Panc1 (cell line): ENCODE results near the gene SLC35G2. TPM values are rescaled to one million over a fixed set of nuclear protein-coding genes. Genes with fewer than 3 reads are reported as not detected.

Source experiments
- ATAC-seq: fragments of 200-7000 bp; cut with Tn5 transposase; 2 replicates; pipeline ENCODE4 v1.9.1; 2020; ENCODE audit warnings: mild to moderate bottlenecking, moderate library complexity
- BruUV-seq: library from RNA; stranded (reverse); fragments of 400-500 nt; replicated peaks from 2 replicates; lab custom pipeline; 2021; lab: Mats Ljungman, UMichigan
- CTCF ChIA-PET: fragments of 300-600 bp; sonication (Branson Sonifier 250); formaldehyde crosslinking; loops from one replicate; lab custom pipeline; 2022; ENCODE audit warnings: antibody characterized with exemption; lab: Charles Lee
- POLR2A ChIA-PET: fragments of 300-600 bp; sonication (Branson Sonifier 250); formaldehyde crosslinking; loops from one replicate; lab custom pipeline; 2022; ENCODE audit warnings: antibody characterized with exemption; lab: Charles Lee
- DNase-seq: peaks from one replicate; pipeline ENCODE4 v3.0.0-alpha.2; 2010; ENCODE audit warnings: low read depth, low spot score
- H3K27ac ChIP-seq: 2 replicates; pipeline ENCODE4 v1.5.1; 2011; ENCODE audit warnings: mild to moderate bottlenecking, low read length, inconsistent platforms
- H3K27me3 ChIP-seq: fragments of 200-500 bp; sonication (Bioruptor generic); 2 replicates; pipeline ENCODE4 v1.6.0; 2014; ENCODE audit warnings: low read length, inconsistent platforms; ENCODE audit not compliant: control insufficient read depth, insufficient read depth
- H3K36me3 ChIP-seq: fragments of 200-500 bp; sonication (Bioruptor generic); 2 replicates; pipeline ENCODE4 v1.5.1; 2014; ENCODE audit warnings: inconsistent platforms, mild to moderate bottlenecking, low read length, moderate library complexity; ENCODE audit not compliant: control insufficient read depth, insufficient read depth
- H3K4me1 ChIP-seq: 2 replicates; pipeline ENCODE4 v1.5.1; 2011; ENCODE audit warnings: inconsistent platforms, mild to moderate bottlenecking, low read length, moderate library complexity; ENCODE audit not compliant: control insufficient read depth, insufficient read depth
- H3K4me3 ChIP-seq, 2 experiments: 2 replicates each; pipeline ENCODE4 v1.5.1; 2011 to 2012; ENCODE audit warnings: low read depth in 2 of 2, low read length in 2 of 2, mild to moderate bottlenecking in 2 of 2, inconsistent platforms in 1 of 2, moderate library complexity in 1 of 2
- H3K9me3 ChIP-seq: fragments of 200-500 bp; sonication (Bioruptor generic); 2 replicates; pipeline ENCODE4 v1.5.1; 2014; ENCODE audit warnings: low read depth, mild to moderate bottlenecking, inconsistent platforms, low read length, moderate library complexity; ENCODE audit not compliant: control insufficient read depth, insufficient read depth
- CTCF ChIP-seq: fragments of 450-650 bp; IDR thresholded peaks from 2 replicates; pipeline ENCODE4 v1.5.1; 2017; ENCODE audit warnings: mild to moderate bottlenecking
- POLR2AphosphoS5 ChIP-seq: IDR thresholded peaks from 2 replicates; pipeline ENCODE4 v1.6.1; 2012; ENCODE audit warnings: mild to moderate bottlenecking, low read depth, low read length, moderate library complexity
- REST ChIP-seq, 2 experiments: IDR thresholded peaks; 2 replicates each; pipeline ENCODE4 v1.6.1; 2011 to 2012; ENCODE audit warnings: low read depth in 2 of 2, control low read depth in 1 of 2, low read length in 1 of 2, mild to moderate bottlenecking in 1 of 2, moderate library complexity in 1 of 2; ENCODE audit not compliant: insufficient read depth in 1 of 2
- SIN3A ChIP-seq: IDR thresholded peaks from 2 replicates; pipeline ENCODE4 v1.6.1; 2012; ENCODE audit warnings: low read depth, mild to moderate bottlenecking, low read length, moderate library complexity, borderline replicate concordance; ENCODE audit not compliant: insufficient read depth
- TCF7L2 ChIP-seq: IDR thresholded peaks from 2 replicates; pipeline ENCODE4 v1.6.1; 2011; ENCODE audit warnings: mild to moderate bottlenecking, low read depth, low read length, inconsistent platforms
- in situ Hi-C: cut with HindIII; loops from 2 replicates; pipeline ENCODE4 v1.10.0; 2016; ENCODE audit warnings: low sequenced_read_pairs, low pct_unique_long_range_greater_than_20kb
- intact Hi-C: fragments of 100-400 bp; cut with micrococcal nuclease; formaldehyde crosslinking; loops from one replicate; pipeline ENCODE4 v1.10.0; 2022; ENCODE audit not compliant: unreplicated experiment
- total RNA-seq: library from RNA; stranded (reverse); gene quantifications from one replicate; pipeline ENCODE4 v1.2.1, GENCODE V29; 2021; ENCODE audit not compliant: unreplicated experiment

SLC35G2 gene
- total RNA-seq, 1 experiment from 2014 or later: 15.0 TPM

- POLR2A ChIA-PET: no interaction called here
Observed at GRCh38 chr3:136772709-136773108, 46.2 kb upstream of the SLC35G2 start.

GRCh38 chr3:136778865-136779264, 40.1 kb upstream of the SLC35G2 start:
- DNase-seq: no peak
- peaks cover 2% of the 10 kb centered on the region; the same call in 1 of the 2 replicates for H3K4me1 ChIP-seq
- no TSS peak for BruUV-seq
- no peak overlapping the region for H3K27ac ChIP-seq
- CTCF ChIA-PET: no interaction called here
- no peak for ATAC-seq
- no peaks in the 10 kb centered on the region for H3K36me3 ChIP-seq
- H3K9me3 ChIP-seq: no peaks in the 10 kb centered on the region
- intact Hi-C loops: no loop called here
- in situ Hi-C loops: no loop called here
- POLR2A ChIA-PET: interaction anchor here (0.6 kb wide), 2 partner anchors 20 to 708 kb away, joined by 3 read pairs; no protein-coding TSS in a partner anchor
- TF ChIP-seq TCF7L2: no peak
- no peak for TF ChIP-seq SIN3A
- no peak overlapping the region for H3K4me3 ChIP-seq
- no peaks in the 10 kb centered on the region for H3K27me3 ChIP-seq

More at GRCh38 chr3:136772709-136773108, 46.2 kb upstream of the SLC35G2 start:
- in situ Hi-C loops: no loop called here
- TF ChIP-seq TCF7L2 (no peak), POLR2AphosphoS5 (no peak), REST (IDR thresholded peaks at IDR 0.05; ENCODE audit: insufficient read depth in 1 of 2, low read depth in 2 of 2, low read length in 1 of 2) (no peak), SIN3A (no peak), CTCF (no peak)
- no peaks in the 10 kb centered on the region for H3K9me3 ChIP-seq
- intact Hi-C loops: no loop called here
- no peak overlapping the region for H3K4me3 ChIP-seq
- CTCF ChIA-PET: no interaction called here
- DNase-seq (no peak), ATAC-seq (no peak)
- no peak overlapping the region for H3K27ac ChIP-seq
- no peaks in the 10 kb centered on the region for H3K4me1 ChIP-seq
- BruUV-seq: no TSS peak
- no peaks in the 10 kb centered on the region for H3K36me3 ChIP-seq
- H3K27me3 ChIP-seq: no peaks in the 10 kb centered on the region

- Histone ChIP-seq H3K36me3 (no peaks in the 10 kb centered on the region), H3K27me3 (no peaks in the 10 kb centered on the region), H3K4me1 (peaks cover 2% of the 10 kb centered on the region; the same call in 1 of the 2 replicates), H3K4me3 (no peak overlapping the region), H3K27ac (no peak overlapping the region), H3K9me3 (no peaks in the 10 kb centered on the region)
- ChIA-PET POLR2A (no interaction called here), CTCF (interaction anchor here (0.6 kb wide), 1 partner anchor 341 kb away, joined by 13 read pairs; no protein-coding TSS in a partner anchor)
- BruUV-seq: no TSS peak
- no peak for TF ChIP-seq CTCF
- no peak for TF ChIP-seq SIN3A
- no peak for TF ChIP-seq POLR2AphosphoS5
- no peak for TF ChIP-seq REST (IDR thresholded peaks at IDR 0.05; ENCODE audit: insufficient read depth in 1 of 2, low read depth in 2 of 2, low read length in 1 of 2)
- no peak for TF ChIP-seq TCF7L2
- in situ Hi-C loops: no loop called here
- no peak for ATAC-seq
- intact Hi-C loops: no loop called here
- no peak for DNase-seq
Observed at GRCh38 chr3:136780741-136781140, 38.2 kb upstream of the SLC35G2 start.
